ENCODE results near the gene RAX2. TPM values are rescaled to one million over a fixed set of nuclear protein-coding genes. Genes with fewer than 3 reads are reported as not detected.

Gene RAX2
- total and polyA plus RNA-seq, 2 of the 8 experiments (the other 6 are each of a cell fraction or from before 2014, with no cell fraction given): 0.08 TPM; not detected in 1

GRCh38 chr19:3821156-3821555 is 49.1 kb upstream of the RAX2 start:
- Histone ChIP-seq H4K91ac (replicated peaks; ENCODE audit: insufficient read length, low read length) (no peak overlapping the region), H3K9ac (replicated peaks in 1 of 4; ENCODE audit: extremely low read depth in 1 of 4, low read depth in 3 of 4, low read length in 3 of 4) (no peak overlapping the region), H3K4ac (replicated peaks; ENCODE audit: insufficient read length, low read depth, low read length) (no peak overlapping the region), H3K79me2 (ENCODE audit: control insufficient read depth in 1 of 2, insufficient read depth in 2 of 2, low read length in 2 of 2) (no peaks in the 10 kb centered on the region), H3K9me3 (ENCODE audit: insufficient read depth in 2 of 2, low read depth in 1 of 2, low read length in 1 of 2) (no peaks in the 10 kb centered on the region), H3K79me1 (ENCODE audit: low read depth, low read length) (no peaks in the 10 kb centered on the region), H3K14ac (ENCODE audit: insufficient read length) (no peak overlapping the region), H4K20me1 (replicated peaks in 1 of 2; ENCODE audit: control insufficient read depth in 1 of 2, insufficient read depth in 2 of 2, low read length in 2 of 2) (peaks cover 0 to 1% of the 10 kb centered on the region in 2 experiments), H3K23ac (ENCODE audit: insufficient read length) (no peak overlapping the region), H4K5ac (ENCODE audit: insufficient read length, low read depth, low read length) (no peak overlapping the region), H3K36me3 (ENCODE audit: control insufficient read depth in 2 of 4, insufficient read depth in 4 of 4, low read length in 3 of 4) (no peaks in the 10 kb centered on the region), H2BK12ac (ENCODE audit: low read depth, low read length) (no peak overlapping the region), H4K8ac (ENCODE audit: extremely low read depth, insufficient read depth, low read length) (no peak overlapping the region; the same call in 1 of the 2 replicates), H3K27ac (ENCODE audit: low read depth, low read length) (no peak overlapping the region), H2BK15ac (ENCODE audit: low read length) (peak overlapping the region; percentile 61; the same call in 1 of the 2 replicates), H2AK5ac (ENCODE audit: low read depth, low read length) (no peak overlapping the region), H3K27me3 (replicated peaks in 1 of 4; ENCODE audit: control insufficient read depth in 3 of 4, extremely low read depth in 1 of 4, insufficient read depth in 3 of 4, low read length in 3 of 4) (peaks cover 0 to 5% (median under 1%) of the 10 kb centered on the region in 4 experiments; a peak in 3 of 7 replicates), H2AFZ (ENCODE audit: low read length) (no peak overlapping the region), H2BK5ac (ENCODE audit: low read depth, low read length) (no peak overlapping the region), H3K23me2 (ENCODE audit: low read depth, low read length) (no peaks in the 10 kb centered on the region), H2BK120ac (replicated peaks; ENCODE audit: low read depth, low read length) (no peak overlapping the region), H3K4me3 (ENCODE audit: extremely low read depth in 1 of 4, insufficient read depth in 2 of 4, low read depth in 3 of 4, low read length in 4 of 4) (no peak overlapping the region), H3K56ac (replicated peaks; ENCODE audit: insufficient read length, low read depth, low read length) (no peak overlapping the region), H3K4me2 (ENCODE audit: insufficient read depth in 1 of 2, low read depth in 2 of 2, low read length in 2 of 2) (no peak overlapping the region), H3K18ac (ENCODE audit: extremely low read depth, low read length) (no peak overlapping the region), H3K4me1 (replicated peaks in 1 of 4; ENCODE audit: control insufficient read depth in 3 of 4, insufficient read depth in 4 of 4, low read length in 3 of 4) (no peaks in the 10 kb centered on the region; a peak in 1 of 7 replicates), H2BK20ac (ENCODE audit: low read length) (no peak overlapping the region)
- DNase-seq (ENCODE audit: low read depth in 1 of 2, low spot score in 2 of 2): no peak
- CTCF ChIA-PET (ENCODE audit: partially characterized antibody): interaction anchor here (0.7 to 3.0 kb wide), 12 partner anchors 10 to 231 kb away, joined by 3 to 15 read pairs (median 6); partner anchors contain the start of genes APBA3, ATCAY and MRPL54
- WGBS, 2 experiments (ENCODE audit: extremely low coverage in 1 of 2, insufficient coverage in 1 of 2, insufficient read length in 1 of 2, insufficient replicate concordance in 2 of 2, low coverage in 1 of 2, low lambda C conversion rate in 2 of 2, missing lambda C conversion rate in 1 of 2): 91% methylated on average over 23 of the region's 23 CpGs; no CpG with 5 or more reads in 1 of the 2 experiments
- POLR2A ChIA-PET (ENCODE audit: partially characterized antibody): interaction anchor here (1.2 kb wide), 1 partner anchor 27 kb away, joined by 3 read pairs; no protein-coding TSS in a partner anchor
- TF ChIP-seq RAD21 (IDR thresholded peaks at IDR 0.05 in 1 of 2, conservative IDR thresholded peaks at IDR 0.05 in 1 of 2; ENCODE audit: low read depth in 2 of 2, low read length in 2 of 2) (peak in 1 of 2 experiments; percentile 29; a peak in 2 of 4 replicates), KDM1A (IDR thresholded peaks at IDR 0.05; ENCODE audit: borderline replicate concordance, low read length) (no peak), CTCF (IDR thresholded peaks at IDR 0.05; ENCODE audit: control extremely low read depth in 1 of 3, insufficient read depth in 1 of 3, low read depth in 1 of 3, low read length in 3 of 3) (peak in 1 of 3 experiments; percentile 11; a peak in 2 of 4 replicates), CTBP2 (IDR thresholded peaks at IDR 0.05; ENCODE audit: borderline replicate concordance, insufficient read depth, insufficient read length, low read length) (no peak)
- no peak for FAIRE-seq
